GM18505 (cell line): ENCODE data around the gene SDF4.

ENCODE experiments used
- ATAC-seq: cut with Tn5 transposase; IDR thresholded peaks from one replicate; pipeline ENCODE4 v1.9.1; 2021; ENCODE audit not compliant: unreplicated experiment
- POLR2A ChIP-seq: IDR thresholded peaks from 4 replicates; pipeline ENCODE4 v1.6.1; 2011; ENCODE audit warnings: borderline replicate concordance; ENCODE audit not compliant: insufficient read depth, insufficient read length; ENCODE audit errors: extremely low read depth

The SDF4 gene

DNA sequence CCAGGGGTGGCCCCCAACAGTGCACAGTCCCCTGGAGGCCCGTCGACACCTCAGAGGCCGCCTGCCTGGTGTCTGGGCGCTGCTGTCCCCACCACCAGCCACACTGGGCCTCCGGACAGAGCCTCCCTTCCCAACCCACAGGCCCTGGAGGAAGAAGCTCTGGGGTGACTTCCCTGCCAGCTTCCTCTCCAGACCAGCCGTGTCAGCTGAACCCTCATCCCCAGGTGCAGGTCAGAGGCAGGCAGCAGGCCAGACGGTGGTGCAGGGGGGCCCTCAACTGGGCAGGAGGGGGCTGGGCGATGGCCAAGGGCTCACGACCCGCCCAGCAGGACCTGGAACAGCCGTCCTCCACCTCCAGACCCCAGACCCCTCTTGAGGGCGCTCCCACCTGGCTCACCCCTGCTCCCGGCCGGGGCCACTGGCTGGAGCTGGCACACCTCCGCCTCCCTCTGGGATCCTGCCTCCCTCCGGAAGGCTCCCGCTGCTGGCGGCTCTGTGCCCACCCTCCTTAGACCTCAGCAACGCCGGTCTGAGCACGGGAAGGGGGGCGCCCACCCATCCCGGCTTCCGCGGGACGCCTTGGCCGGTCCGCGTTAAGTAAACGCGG is 25.9 kb downstream of the SDF4 start:
- TF ChIP-seq POLR2A, result no peak
- no peak for ATAC-seq

DNA sequence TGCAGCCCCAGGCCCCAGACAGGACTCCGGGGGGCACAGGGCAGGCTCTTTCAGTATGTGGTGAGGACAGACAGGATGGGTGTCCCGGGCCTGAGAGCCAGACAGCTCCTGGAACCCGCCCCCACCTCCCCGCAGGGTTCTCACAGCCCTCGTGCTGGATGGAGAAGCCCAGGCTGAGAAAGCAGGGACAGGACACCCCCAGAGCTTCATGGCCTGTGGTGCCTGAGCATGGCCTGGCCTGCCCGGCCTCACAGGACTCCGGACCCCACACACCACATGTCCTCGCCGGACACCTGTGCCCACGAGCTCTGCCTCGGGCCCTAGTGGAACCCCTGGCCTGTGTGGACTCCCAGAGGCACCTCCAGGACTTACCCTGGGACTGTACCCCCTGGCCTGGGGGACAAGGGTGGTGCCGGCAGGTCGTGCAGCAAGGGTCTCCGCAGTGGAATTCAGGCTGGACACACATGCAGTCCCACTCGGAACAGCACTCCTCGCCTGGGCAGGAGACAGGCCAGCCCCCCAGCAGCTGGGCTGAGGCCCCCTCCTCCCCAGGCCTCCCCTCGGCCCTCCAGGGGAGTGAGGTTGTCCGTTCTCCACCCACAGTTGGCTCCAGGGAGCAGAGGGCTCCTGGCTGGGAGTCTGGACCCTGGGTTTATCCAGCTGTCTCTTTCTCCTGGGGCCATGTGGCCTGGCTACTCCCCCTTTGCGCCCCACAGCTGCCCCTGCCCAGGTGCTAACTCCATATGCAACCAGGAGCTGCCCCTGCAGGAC is 26.6 kb downstream of the SDF4 start:
- ATAC-seq, result no peak
- no peak for TF ChIP-seq POLR2A

DNA sequence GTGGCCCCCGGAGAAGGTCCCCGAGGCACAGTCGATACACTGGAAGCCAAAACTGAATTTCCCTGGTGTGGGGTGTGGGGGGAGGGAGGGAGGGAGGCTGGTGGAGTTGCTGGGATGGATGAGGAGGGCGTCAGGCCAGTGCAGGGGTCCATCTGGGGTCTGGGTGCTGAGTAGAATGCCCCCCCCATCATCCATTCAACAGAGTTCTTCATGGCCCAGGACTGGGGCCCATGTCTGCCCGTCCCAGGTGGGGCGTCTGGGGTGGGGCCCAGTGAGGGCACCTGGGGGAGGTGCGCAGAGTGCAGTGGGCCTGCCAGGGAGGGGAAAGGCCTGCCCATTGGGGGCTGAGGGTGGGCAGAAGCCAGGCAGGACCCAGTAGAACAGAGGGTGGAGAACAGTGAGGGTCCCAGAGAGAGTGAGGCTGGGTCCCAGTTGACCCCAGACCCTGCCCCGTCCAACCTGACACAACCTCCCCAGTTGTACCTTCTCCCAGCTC is 27.3 kb downstream of the SDF4 start:
- ATAC-seq, result no peak
- no peak for TF ChIP-seq POLR2A

DNA sequence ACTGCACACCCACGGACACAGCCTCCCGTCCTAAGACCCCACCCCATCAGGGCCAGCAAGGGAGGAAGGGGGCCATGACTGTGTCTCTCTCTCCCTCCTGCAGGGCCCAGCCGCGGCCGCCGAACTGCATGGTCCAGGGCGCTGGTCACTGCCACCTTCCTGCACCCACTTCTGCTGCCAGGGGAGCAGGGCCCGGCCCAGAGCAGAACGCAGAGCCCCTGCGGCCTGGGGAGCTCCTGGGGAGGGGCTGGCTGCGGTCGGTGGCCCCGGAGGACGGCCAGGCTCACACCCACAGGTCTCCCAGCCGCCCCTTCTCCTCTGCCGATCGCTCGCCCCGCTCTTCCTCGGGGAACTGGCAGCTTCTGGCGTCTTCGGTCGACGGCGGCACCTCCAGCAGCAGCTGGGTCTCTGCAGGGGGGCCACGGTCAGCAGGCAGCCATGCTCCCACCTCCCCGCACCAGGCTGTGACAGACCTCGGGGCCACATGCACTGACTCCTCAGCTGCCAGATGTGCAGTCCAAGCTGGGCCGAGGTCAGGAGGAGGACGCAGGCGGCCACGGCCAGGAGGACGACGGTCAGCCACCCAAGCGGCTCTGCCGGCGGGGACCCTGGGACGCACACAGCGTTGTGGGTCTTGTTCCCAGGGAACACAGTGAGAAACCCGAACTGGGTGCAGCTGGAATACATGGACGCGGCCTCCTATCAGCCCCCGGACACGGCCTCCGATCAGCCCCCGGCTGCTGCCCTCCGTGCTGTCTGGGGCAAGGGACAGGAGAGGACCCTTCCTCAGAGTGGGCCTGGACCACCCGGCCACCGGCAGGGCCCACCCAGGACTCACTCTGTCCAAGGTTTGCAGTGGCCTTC is 28.0 kb downstream of the SDF4 start:
- no peak for TF ChIP-seq POLR2A
- no peak for ATAC-seq

DNA sequence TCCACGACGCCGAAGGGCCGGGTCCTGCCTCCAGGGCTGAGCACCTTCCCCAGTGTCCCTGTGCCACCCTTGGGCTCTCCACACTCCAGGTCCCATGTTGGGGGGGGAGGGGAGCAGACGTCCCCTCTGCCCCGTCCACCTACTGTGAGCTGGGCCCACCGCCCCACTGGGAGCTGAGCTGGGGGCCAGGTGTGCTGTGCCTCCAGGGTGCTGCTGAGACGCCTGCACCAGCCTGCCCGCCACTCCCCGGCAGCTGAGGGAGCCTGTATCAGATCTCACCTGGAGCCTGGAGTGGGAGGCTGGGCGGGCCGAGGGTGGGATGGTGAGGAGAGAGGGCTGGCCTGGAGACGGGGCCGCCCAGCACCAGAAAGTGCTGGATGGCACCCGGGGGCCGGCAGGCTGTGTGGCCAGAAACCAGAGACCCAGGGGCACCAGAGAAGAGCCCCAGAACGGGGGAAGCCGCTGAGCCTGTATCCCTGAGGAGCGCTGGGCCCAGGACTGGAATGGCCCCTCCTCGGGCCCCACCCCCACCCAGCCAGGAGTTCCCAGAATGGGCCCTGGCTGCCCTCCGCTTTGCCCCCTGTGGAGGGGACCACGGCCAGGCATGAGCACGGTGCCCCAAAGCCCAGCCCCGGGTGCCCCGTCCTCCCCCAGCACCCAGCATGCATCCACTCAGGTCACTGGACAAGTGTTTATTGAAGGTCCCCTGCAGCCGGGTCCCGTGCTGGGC is 28.8 kb downstream of the SDF4 start:
- no peak for TF ChIP-seq POLR2A
- no peak for ATAC-seq

DNA sequence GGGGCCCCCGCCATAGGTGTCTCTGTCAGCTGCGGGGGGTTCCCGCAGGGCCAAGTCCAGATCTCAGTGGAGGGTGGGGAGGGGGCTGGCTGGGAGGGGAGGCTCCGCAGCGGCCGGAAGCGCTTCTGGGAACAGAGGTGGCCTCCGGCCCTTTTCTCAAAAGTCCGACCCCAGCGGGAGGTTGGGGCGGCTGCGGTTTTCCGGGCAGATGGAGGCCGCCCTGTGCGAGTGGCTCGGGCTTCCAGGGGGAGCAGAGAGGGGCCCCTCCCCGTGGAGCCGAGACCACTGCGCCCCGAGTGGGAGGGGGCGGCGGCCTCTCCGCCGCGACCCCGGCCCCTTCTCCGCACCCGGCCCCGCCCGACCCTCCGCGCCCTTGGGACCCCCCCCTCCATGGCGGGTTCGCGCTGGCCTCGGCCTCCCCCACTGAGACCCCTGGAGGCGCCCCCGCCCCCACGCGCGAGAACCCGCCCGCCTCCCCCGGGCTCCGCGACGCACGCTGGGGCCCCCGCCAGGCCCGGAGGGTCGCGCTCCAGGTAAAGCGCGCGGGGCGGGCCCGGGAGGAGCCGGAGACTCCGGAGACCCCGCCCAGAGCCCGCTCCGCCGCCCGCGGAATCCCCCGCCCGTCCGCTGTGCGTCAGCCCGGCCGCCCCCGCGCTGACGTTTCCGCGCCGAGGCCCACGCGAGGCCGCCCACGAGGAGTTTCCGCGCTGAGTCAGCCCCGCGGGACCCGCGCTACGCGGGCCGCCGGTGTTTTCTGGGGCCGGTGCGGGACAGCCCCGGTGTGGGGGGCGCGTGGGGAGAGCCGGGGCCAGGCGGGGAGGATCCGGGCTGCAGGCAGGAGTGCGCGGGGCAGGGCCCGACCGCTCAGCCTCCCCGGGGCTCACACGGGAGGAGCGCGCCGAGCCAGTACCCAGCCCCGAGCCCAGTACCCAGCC is 30.7 kb downstream of the SDF4 start:
- peak; percentile 51 for ATAC-seq

DNA sequence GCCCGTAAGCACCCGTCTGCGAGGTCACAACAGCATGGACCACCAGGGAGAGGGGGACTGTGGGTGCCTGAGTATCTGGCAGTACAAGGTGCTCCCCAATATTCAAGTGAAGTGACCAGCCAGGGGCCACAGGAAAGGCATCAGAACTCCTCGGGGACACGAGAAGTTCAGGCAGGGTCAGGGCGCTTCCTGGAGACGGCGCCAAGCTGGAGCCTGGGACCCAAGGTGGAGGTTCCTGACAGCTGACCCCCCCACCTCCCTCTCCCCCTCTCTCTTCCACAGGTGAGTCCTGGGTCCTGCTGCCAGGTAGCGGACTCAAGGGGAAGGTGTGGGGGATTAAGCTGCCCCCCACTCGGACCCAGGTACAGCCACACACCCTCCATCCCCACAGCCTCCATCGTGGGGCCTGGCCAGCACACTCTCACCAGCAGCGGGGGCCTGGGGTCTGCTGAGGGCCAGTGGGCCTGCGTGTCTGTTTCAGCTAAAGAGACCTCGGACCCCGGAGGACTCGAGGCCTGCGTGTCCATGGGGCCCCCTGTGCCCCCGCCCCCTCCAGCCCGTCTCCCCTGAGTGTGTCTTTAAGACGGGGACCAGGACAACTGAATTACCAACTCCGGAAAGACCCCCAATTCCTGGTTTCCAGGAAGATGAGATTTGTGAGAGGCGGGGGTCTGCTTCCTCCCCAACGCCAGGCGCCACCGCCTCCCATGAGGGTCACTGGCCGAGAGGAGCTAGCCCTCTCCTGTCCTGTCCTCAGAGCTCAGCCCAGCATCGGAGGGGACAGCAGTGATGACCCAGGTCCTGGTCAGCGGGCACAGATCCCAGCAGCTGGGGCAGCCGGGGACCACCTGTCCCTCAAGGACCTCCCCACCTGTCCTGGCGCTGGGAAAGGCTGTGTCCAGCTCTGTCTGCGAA is 31.6 kb downstream of the SDF4 start:
- TF ChIP-seq POLR2A, result no peak
- ATAC-seq, result no peak

More for the DNA sequence above, 30.7 kb downstream of the SDF4 start:
- no peak for TF ChIP-seq POLR2A

DNA sequence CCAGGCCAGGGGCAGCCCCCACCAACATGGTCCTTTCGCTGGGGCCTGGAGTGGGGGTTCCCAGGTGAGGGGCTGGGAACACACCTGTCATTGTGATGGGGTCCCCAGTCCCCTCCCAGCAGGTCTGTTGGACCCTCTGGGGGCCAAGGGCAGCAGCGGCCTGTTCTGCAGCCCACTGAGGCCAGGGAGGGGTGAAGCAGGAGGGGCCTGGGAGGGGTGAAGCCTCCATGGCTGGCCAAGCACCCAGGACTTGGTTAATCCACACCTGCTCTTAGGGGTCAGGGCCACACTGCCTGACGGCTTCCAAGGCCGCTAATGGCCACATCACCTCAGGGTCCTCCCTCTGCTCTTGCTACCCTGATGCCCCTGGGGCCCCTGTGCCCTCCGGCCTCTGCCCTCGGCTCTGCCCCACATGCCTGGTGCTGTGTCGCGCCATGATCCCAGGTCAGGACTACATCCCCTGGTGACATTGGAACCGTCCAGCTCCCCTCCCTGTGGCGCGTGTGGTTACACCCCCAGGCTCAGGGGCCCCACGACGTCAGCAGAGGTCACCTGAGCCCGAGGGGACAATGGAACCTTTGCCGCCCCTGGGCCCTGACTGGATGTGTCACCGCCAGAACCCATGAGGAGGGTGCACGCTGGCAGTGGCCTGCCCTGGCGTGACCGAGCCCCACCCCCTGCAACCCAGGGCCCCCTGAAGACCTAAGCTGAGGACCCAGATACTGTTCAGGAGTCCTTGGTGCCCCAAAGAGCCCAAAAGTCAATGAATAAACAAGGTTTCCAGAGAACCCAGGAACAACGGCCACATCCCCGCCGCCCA is 32.5 kb downstream of the SDF4 start:
- no peak for TF ChIP-seq POLR2A

DNA sequence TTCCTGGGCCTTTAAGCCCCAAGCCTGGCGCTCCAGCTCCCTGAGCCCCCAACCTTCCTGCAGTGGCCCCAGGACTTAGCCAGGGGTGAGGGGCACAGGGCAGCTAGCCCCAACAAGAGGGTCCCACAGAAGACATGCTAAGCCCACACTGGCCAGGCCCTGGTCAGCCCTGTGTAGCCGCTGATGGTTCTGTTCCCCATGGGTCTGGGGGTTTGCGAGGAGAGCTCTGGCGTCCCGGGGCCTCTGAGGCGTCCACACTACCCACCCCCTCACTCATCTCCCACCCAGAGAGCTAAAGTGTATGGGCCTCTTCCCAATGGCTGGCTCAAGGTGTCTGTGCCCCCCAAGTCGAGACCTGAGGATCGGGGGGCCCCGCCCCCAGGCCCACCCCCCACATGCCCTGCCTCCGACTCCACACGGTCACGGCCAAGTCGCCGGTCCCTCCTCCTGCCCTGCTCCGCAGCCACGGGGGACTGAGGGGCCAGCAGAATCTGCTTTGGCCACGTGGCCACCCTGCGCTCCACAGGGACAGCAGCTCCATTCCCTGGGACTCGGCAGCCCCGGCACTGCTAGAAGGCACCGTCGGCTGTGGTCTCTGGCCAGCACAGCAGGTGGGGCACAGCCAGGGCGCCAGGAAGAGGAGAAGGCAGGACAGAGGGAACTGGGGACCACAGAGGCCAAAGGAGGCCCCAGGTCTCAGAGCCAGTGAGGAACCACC is 33.2 kb downstream of the SDF4 start:
- no peak for TF ChIP-seq POLR2A
- no peak for ATAC-seq

More for the DNA sequence above, 32.5 kb downstream of the SDF4 start:
- no peak for ATAC-seq
